GM12801 (cell line): ENCODE data around the gene TNS2.

Source experiments
- TF ChIP-seq, protein P1 (sequence below): IDR thresholded peaks from one replicate; pipeline ENCODE4 v1.5.1; 2011; ENCODE audit warnings: control low read depth; ENCODE audit not compliant: insufficient read length; ENCODE audit errors: extremely low read depth

Gene TNS2

DNA sequence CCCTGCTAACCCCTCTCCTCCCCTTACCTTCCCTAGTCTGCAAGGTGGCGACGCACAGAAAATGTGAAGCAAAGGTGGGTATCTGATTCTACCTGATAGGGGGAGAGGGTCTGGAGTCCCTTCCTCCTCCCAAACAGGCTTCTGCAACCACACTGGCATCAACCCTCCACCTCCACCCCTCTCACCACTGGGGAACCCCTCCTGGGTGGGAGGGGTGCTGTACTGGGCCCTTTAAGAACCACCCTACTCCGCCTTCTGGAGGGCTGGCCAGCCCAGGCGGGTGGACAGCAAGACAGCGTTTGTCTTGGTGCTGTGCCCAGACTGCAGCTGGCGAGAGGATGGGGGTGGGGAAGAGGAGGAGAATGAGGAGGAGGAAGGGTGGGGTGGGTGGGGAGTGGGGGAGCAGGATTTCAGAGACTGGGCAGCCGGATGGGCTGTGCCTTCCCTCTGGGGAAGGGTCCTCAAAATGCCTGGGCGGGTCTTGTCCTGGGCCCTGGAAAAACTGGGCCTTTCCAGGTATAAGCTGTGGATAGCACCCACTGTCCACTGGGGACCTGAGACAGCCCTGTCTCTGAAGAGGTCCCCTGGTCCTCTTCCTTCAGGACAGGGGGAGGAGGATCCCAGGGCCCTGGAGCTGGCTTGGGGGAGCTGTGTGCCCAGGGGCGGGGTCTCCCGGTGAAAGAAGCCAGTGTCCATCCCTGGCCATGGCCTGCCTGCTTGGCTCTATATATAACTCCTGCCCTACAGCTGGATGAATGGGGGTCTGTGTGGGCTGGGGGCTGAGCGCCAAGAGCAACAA is 2.8 kb downstream of the TNS2 start:
- TF ChIP-seq, protein P1, sequence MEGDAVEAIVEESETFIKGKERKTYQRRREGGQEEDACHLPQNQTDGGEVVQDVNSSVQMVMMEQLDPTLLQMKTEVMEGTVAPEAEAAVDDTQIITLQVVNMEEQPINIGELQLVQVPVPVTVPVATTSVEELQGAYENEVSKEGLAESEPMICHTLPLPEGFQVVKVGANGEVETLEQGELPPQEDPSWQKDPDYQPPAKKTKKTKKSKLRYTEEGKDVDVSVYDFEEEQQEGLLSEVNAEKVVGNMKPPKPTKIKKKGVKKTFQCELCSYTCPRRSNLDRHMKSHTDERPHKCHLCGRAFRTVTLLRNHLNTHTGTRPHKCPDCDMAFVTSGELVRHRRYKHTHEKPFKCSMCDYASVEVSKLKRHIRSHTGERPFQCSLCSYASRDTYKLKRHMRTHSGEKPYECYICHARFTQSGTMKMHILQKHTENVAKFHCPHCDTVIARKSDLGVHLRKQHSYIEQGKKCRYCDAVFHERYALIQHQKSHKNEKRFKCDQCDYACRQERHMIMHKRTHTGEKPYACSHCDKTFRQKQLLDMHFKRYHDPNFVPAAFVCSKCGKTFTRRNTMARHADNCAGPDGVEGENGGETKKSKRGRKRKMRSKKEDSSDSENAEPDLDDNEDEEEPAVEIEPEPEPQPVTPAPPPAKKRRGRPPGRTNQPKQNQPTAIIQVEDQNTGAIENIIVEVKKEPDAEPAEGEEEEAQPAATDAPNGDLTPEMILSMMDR = no peak

DNA sequence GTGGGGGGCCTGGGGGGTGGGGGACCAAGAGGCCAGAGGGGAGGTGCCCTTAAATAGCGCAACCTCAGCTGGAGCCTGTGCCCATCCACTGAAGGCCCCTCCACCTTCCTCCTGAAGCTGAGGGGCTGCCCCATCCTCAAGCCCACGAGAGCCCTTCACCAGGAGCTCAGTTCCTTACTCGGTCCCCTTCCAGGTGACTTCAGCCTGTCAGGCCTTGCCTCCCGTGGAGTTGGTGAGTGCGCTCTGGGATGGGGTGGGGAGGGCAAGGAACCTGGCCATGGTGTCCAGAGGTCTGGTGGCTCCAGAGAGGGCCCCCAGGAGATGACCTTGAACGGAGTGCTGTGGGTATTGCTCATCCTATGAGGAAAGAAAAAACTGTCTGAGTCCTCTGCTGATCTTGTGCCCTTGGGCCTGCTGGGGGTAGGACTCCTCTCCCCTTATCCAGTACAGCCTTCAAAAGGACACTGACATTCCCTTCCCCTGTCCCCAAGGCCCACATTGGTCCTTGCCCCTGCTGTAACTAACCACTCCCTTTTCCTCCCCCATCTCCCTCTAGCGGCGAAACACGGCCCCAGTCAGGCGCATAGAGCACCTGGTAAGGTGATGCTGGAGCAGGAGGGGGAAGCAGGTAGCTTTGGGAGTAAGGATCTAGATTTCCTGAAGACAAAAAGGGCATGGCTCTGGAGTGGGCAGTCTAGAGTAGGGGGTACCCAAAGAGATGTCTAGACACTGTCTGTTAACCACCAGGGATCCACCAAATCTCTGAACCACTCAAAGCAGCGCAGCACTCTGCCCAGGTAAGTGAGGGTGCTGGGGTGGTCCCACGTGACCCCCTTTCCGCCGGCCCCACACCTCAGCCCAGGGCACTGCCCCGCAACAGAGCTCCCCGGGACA is 3.6 kb downstream of the TNS2 start:
- TF ChIP-seq, protein P1 = no peak

DNA sequence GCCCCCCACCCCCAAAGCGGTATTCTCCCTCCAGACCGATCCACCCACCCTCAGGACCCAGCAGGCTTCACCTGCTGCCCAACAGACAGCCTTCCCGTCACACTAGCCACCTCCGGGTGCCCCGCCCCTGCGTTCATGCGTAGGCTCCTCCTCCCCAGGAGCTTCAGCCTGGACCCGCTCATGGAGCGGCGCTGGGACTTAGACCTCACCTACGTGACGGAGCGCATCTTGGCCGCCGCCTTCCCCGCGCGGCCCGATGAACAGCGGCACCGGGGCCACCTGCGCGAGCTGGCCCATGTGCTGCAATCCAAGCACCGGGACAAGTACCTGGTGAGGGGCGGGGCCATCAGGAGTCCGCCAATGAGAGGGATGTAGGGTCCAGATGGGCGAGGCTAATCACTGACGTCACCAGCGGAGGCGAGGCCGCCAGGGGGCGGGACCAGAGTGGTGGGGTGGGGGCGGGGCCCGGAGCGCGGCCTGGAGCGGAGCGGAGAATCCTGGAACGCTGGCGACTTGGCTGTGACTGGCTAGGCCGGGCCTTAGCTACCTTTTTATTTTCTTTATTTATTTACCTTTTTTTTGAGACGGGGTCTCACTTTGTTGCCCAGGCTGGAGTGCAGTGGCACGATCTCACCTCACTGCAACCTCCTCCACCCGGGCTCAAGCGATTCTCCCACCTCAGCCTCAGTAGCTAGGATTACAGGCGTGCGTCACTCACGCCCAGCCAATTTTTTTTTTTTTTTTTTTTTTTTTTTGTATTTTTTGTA is 4.4 kb downstream of the TNS2 start:
- TF ChIP-seq, protein P1 = no peak

DNA sequence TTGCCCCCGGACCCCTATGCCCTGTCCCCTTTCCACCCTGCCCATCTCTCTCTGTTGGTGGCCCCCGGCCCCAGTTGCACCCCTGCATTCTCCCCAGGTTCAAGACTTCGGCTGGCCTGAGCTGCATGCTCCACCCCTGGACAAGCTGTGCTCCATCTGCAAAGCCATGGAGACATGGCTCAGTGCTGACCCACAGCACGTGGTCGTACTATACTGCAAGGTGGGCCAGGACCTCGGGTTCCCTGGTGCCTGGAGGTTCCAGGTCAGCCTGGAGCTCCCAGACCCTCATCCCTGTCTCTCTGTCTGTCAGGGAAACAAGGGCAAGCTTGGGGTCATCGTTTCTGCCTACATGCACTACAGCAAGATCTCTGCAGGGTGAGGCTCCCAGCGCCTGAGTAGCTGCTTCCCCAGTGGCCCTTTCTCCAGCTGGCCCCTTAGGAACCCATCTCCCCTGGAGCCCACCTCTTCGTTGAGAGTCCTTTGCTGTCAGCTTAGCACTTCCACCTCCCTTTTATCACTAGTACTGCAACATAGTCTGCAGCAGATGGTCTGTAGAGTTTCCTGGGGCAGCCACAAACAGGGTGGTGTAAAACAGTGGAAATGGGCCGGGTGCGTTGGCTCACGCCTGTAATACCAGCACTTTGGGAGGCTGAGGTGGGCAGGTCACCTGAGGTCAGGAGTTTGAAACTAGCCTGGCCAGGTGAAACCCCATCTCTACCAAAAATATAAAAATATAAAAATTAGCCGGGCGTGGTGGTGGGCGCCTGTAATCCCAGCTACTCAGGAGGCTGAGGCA is 5.8 kb downstream of the TNS2 start:
- TF ChIP-seq, protein P1 = no peak

GRCh38 chr12:53056296-53056695 is 6.4 kb downstream of the TNS2 start:
- TF ChIP-seq, protein P1 = no peak

- TF ChIP-seq, protein P1 = no peak
These were observed 7.0 kb downstream of the TNS2 start for GRCh38 chr12:53056901-53057300.
